CD4-positive, alpha-beta T cell (primary cell): ENCODE measurements around the gene SYK. TPM values are rescaled to one million over a fixed set of nuclear protein-coding genes. Genes with fewer than 3 reads are reported as not detected.
A peak's percentile ranks its signal among the peaks of the same experiment; 100 is the strongest.

ENCODE experiments used
- ATAC-seq: fragments of 200-7000 bp; cut with Tn5 transposase; one replicate; pipeline ENCODE4 v1.10.0; 2022; ENCODE audit warnings: mild to moderate bottlenecking; ENCODE audit not compliant: poor library complexity
- CTCF ChIA-PET: fragments of 350-600 bp; sonication (Branson Sonifier 250); formaldehyde crosslinking; loops from one replicate; lab custom pipeline; 2021; ENCODE audit warnings: antibody characterized with exemption, inconsistent platforms; lab: Charles Lee
- POLR2A ChIA-PET: fragments of 350-600 bp; sonication (Branson Sonifier 250); formaldehyde crosslinking; loops from one replicate; lab custom pipeline; 2021; ENCODE audit warnings: antibody characterized with exemption, inconsistent platforms; lab: Charles Lee
- DNase-seq, 14 experiments: peaks; one replicate each; pipeline ENCODE4 v3.0.0-alpha.2; 2013 to 2020; ENCODE audit warnings: mixed read lengths in 2 of 14
- H3K27ac ChIP-seq, 2 donors: one replicate each; pipeline versions ENCODE4 v1.5.1 to v1.7.0; 2013; ENCODE audit warnings: low read length in 2 of 2, low read depth in 1 of 2, mild to moderate bottlenecking in 1 of 2
- H3K27me3 ChIP-seq, 2 experiments: 1 replicate in 1 of 2; 2 replicates in 1 of 2; pipeline versions ENCODE4 v1.6.1 to v1.7.0; 2013; ENCODE audit warnings: low read length in 2 of 2, control low read depth in 1 of 2, mild to moderate bottlenecking in 1 of 2, moderate library complexity in 1 of 2; ENCODE audit not compliant: insufficient read depth in 2 of 2, control insufficient read depth in 1 of 2
- H3K36me3 ChIP-seq: one replicate; pipeline ENCODE4 v1.6.1; 2013; ENCODE audit warnings: low read length, control low read depth; ENCODE audit not compliant: insufficient read depth
- H3K4me1 ChIP-seq: one replicate; pipeline ENCODE4 v1.6.1; 2013; ENCODE audit warnings: low read length, control low read depth; ENCODE audit not compliant: insufficient read depth
- H3K4me3 ChIP-seq: one replicate; pipeline ENCODE4 v1.5.1; 2013; ENCODE audit warnings: mild to moderate bottlenecking, low read length, moderate library complexity
- H3K9me3 ChIP-seq, 2 experiments: 1 replicate in 1 of 2; 2 replicates in 1 of 2; pipeline versions ENCODE4 v1.6.1 to v1.7.0; 2013; ENCODE audit warnings: low read length in 2 of 2, mild to moderate bottlenecking in 2 of 2, control low read depth in 1 of 2, moderate library complexity in 1 of 2; ENCODE audit not compliant: control insufficient read depth in 1 of 2, insufficient read depth in 1 of 2
- H3K27ac Mint-ChIP-seq: one replicate; pipeline ENCODE4 v1.8.0; 2020; ENCODE audit warnings: mixed read lengths
- H3K27me3 Mint-ChIP-seq: one replicate; pipeline ENCODE4 v1.8.0; 2021; ENCODE audit warnings: mixed read lengths
- H3K36me3 Mint-ChIP-seq: one replicate; pipeline ENCODE4 v1.8.0; 2021; ENCODE audit warnings: low read depth, mixed read lengths
- H3K4me1 Mint-ChIP-seq: one replicate; pipeline ENCODE4 v1.8.0; 2021; ENCODE audit warnings: low read depth, mixed read lengths
- H3K4me3 Mint-ChIP-seq: one replicate; pipeline ENCODE4 v1.8.0; 2020; ENCODE audit warnings: mild to moderate bottlenecking, mixed read lengths
- H3K9me3 Mint-ChIP-seq: one replicate; pipeline ENCODE4 v1.8.0; 2020; ENCODE audit warnings: mixed read lengths
- intact Hi-C, 2 experiments: fragments of 100-400 bp; cut with DNase I in 1 of 2; cut with micrococcal nuclease in 1 of 2; formaldehyde crosslinking; loops; one replicate each; pipeline versions ENCODE4 v1.15.1 to v1.9.0; 2023 to 2025; cut with DNase I, micrococcal nuclease
- total RNA-seq, 174 experiments: library from RNA in 2 of 174; stranded (reverse) in 2 of 174; gene quantifications; one replicate each; pipeline ENCODE4 v1.2.3 and lab custom pipeline; 2021 to 2026
- TF ChIP-seq, protein P1 (sequence below): fragments of 200-600 bp; IDR thresholded peaks from one replicate; pipeline ENCODE4 v1.8.0; 2022; ENCODE audit warnings: antibody characterized with exemption, mild to moderate bottlenecking

The SYK gene
- total RNA-seq, 2 experiments from 2014 or later = 1.1 to 1.2 TPM

DNA sequence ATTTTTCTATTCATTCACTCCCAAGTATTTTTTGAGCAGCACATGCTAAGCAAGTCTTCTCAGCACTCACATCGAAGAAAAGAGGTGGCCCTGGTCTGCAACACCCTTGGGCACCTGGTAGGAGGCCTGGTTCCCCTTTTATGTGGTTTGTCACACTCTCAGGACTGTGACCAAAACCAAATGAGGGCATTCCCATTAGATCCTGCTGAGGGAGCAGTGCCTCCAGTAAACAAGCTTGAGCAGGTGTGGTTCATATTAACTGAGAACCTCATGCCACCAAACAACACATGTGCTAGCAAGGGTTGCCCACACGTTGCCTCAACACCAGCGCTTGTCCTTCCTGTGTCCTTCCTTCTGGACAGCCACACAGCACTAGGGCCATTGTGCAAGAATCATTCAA, 26.9 kb upstream of the SYK start:
- no peaks in the 10 kb centered on the region for H3K36me3 ChIP-seq
- ChIA-PET CTCF (no interaction called here), POLR2A (no interaction called here)
- TF ChIP-seq, protein P1, sequence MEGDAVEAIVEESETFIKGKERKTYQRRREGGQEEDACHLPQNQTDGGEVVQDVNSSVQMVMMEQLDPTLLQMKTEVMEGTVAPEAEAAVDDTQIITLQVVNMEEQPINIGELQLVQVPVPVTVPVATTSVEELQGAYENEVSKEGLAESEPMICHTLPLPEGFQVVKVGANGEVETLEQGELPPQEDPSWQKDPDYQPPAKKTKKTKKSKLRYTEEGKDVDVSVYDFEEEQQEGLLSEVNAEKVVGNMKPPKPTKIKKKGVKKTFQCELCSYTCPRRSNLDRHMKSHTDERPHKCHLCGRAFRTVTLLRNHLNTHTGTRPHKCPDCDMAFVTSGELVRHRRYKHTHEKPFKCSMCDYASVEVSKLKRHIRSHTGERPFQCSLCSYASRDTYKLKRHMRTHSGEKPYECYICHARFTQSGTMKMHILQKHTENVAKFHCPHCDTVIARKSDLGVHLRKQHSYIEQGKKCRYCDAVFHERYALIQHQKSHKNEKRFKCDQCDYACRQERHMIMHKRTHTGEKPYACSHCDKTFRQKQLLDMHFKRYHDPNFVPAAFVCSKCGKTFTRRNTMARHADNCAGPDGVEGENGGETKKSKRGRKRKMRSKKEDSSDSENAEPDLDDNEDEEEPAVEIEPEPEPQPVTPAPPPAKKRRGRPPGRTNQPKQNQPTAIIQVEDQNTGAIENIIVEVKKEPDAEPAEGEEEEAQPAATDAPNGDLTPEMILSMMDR = no peak
- Mint-ChIP-seq H3K9me3 (no peaks in the 10 kb centered on the region), H3K27ac (no peak overlapping the region), H3K36me3 (no peaks in the 10 kb centered on the region), H3K4me1 (no peaks in the 10 kb centered on the region), H3K27me3 (peaks cover 17% of the 10 kb centered on the region), H3K4me3 (no peak overlapping the region)
- intact Hi-C loops = loop anchor here in 1 of 2 experiments (10.0 kb wide), 1 partner anchor 1200 kb away; no protein-coding TSS in a partner anchor
- H3K27ac ChIP-seq = no peak overlapping the region
- DNase-seq (peak in 2 of 14 experiments; percentile 40 to 41), ATAC-seq (no peak)
- no peaks in the 10 kb centered on the region for H3K4me1 ChIP-seq
- H3K27me3 ChIP-seq = no peaks in the 10 kb centered on the region
- H3K4me3 ChIP-seq = no peak overlapping the region
- H3K9me3 ChIP-seq = no peaks in the 10 kb centered on the region

DNA sequence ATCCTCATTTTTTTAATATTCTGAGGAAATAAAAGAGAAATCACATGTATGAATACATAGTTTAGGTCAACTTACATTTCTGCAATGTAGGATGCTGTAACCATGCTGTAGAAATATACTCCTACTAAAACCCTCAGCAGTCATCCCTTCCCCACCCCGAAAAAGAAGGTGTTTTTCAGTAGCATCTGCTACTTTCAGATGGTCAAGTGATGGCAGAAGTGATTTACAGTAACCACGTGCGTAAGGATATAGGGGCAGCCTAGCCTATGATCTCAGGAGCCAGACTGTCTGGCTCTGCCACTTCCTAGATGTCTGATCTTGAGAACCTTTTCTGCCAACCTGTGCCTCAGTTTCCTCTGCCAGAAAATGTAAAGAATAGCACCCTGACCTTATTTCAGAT, 26.0 kb upstream of the SYK start:
- Histone ChIP-seq H3K4me1 (no peaks in the 10 kb centered on the region), H3K4me3 (no peak overlapping the region), H3K36me3 (no peaks in the 10 kb centered on the region), H3K27me3 (no peaks in the 10 kb centered on the region), H3K9me3 (no peaks in the 10 kb centered on the region), H3K27ac (no peak overlapping the region)
- intact Hi-C loops = loop anchor here in 1 of 2 experiments (10.0 kb wide), 1 partner anchor 1201 kb away; no protein-coding TSS in a partner anchor
- ATAC-seq = no peak
- ChIA-PET CTCF (no interaction called here), POLR2A (no interaction called here)
- peaks cover 17% of the 10 kb centered on the region for H3K27me3 Mint-ChIP-seq
- no peaks in the 10 kb centered on the region for H3K4me1 Mint-ChIP-seq
- TF ChIP-seq, protein P1 = no peak
- H3K4me3 Mint-ChIP-seq = no peak overlapping the region
- no peaks in the 10 kb centered on the region for H3K36me3 Mint-ChIP-seq
- no peak overlapping the region for H3K27ac Mint-ChIP-seq
- DNase-seq = no peak
- no peaks in the 10 kb centered on the region for H3K9me3 Mint-ChIP-seq

DNA sequence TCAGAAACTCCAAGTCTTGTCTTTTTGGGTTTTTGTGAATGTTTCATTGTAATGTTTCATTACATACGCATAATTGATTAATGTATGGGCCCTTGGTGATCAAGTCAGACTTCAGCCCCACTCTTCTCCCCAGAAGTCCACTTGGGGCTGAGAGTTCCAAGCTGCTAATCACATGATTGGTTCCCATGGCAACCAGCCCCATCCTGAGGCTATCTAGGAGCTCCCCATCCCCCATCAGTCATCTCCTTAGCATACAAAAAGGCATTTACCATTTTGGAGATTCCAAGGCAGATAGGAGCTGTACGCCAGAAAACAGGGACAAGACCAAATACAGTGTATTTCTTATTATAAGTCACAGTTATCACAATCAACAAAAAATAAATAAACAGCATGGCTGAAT, 22.9 kb upstream of the SYK start:
- TF ChIP-seq, protein P1 = no peak
- CTCF ChIA-PET = no interaction called here
- H3K36me3 ChIP-seq = no peaks in the 10 kb centered on the region
- no peaks in the 10 kb centered on the region for H3K9me3 ChIP-seq
- Mint-ChIP-seq H3K4me1 (no peaks in the 10 kb centered on the region), H3K27me3 (peaks cover 13% of the 10 kb centered on the region), H3K36me3 (no peaks in the 10 kb centered on the region), H3K4me3 (no peak overlapping the region), H3K27ac (no peak overlapping the region), H3K9me3 (no peaks in the 10 kb centered on the region)
- no peak overlapping the region for H3K27ac ChIP-seq
- H3K27me3 ChIP-seq = no peaks in the 10 kb centered on the region
- H3K4me1 ChIP-seq = no peaks in the 10 kb centered on the region
- intact Hi-C loops = loop anchor here in 1 of 2 experiments (10.0 kb wide), 1 partner anchor 1204 kb away; no protein-coding TSS in a partner anchor
- POLR2A ChIA-PET = no interaction called here
- no peak for DNase-seq
- no peak for ATAC-seq
- no peak overlapping the region for H3K4me3 ChIP-seq
